Measurements from ENCODE around the gene REV3L. TPM values are rescaled to one million over a fixed set of nuclear protein-coding genes. Genes with fewer than 3 reads are reported as not detected.

The REV3L gene
- total and polyA plus RNA-seq, 2 donors (not counting 3 experiments of a cell fraction or from before 2014, with no cell fraction given), result 6.0 to 22.7 TPM

- ChIA-PET POLR2A (interaction anchor here (0.9 to 1.5 kb wide), 2 partner anchors 219 to 224 kb away, joined by 3 to 6 read pairs; partner anchors contain the start of gene REV3L), CTCF (interaction anchor here (0.7 to 2.7 kb wide), 45 partner anchors 9 to 791 kb away, joined by 3 to 73 read pairs (median 4); partner anchors contain the start of genes GTF3C6, REV3L and TRAF3IP2)
- H3K27ac ChIP-seq (ENCODE audit: insufficient read depth, low read depth, low read length), result peak overlapping the region; percentile 55
- H3K9me3 ChIP-seq (replicated peaks; ENCODE audit: control insufficient read depth, insufficient read depth, low read length), result no peaks in the 10 kb centered on the region
- intact Hi-C loops (cut with micrococcal nuclease) (loop anchor here (1.0 to 5.0 kb wide), 8 partner anchors 219 to 784 kb away; partner anchors contain the start of gene REV3L), dilution Hi-C loops (cut with MboI; ENCODE audit: extremely low pct_ligation_motif_present, low sequenced_read_pairs) (no loop called here)
- H3K4me1 ChIP-seq (ENCODE audit: control insufficient read depth, extremely low read depth, insufficient read depth, low read length), result peaks cover 11% of the 10 kb centered on the region
- peak overlapping the region; percentile 61 for H2AFZ ChIP-seq (ENCODE audit: low read depth, low read length)
- DNase-seq (ENCODE audit: low read depth, low spot score) (peak; percentile 99), FAIRE-seq (peak; percentile 96)
- peaks cover 11% of the 10 kb centered on the region for H3K79me2 ChIP-seq (ENCODE audit: control insufficient read depth, insufficient read depth, low read length)
- H3K36me3 ChIP-seq (ENCODE audit: control insufficient read depth in 2 of 2, extremely low read depth in 1 of 2, insufficient read depth in 2 of 2, low read length in 2 of 2), result no peaks in the 10 kb centered on the region
- TSS peak; percentile 60 for BruUV-seq (replicated peaks)
- H3K4me3 ChIP-seq (replicated peaks in 1 of 3; ENCODE audit: insufficient read depth in 1 of 3, low read depth in 1 of 3, low read length in 3 of 3), result peak overlapping the region; percentile 41 to 68 (median 47)
- H3K9ac ChIP-seq (replicated peaks; ENCODE audit: extremely low read depth, insufficient read depth, low read length), result peak overlapping the region; percentile 86
- TF ChIP-seq MAX (IDR thresholded peaks at IDR 0.05; ENCODE audit: insufficient read depth, insufficient read length) (peak; percentile 100), JUN (IDR thresholded peaks at IDR 0.05; ENCODE audit: borderline replicate concordance, insufficient read depth, insufficient read length, low read depth) (no peak), POLR2A (IDR thresholded peaks at IDR 0.05; ENCODE audit: low read depth, low read length) (peak; percentile 81), FOS (IDR thresholded peaks at IDR 0.05; ENCODE audit: borderline replicate concordance, insufficient read depth, low read length) (no peak), POLR2AphosphoS5 (IDR thresholded peaks at IDR 0.05; ENCODE audit: insufficient read depth, low read depth, low read length) (peak; percentile 78), EZH2 (IDR thresholded peaks at IDR 0.05; ENCODE audit: borderline replicate concordance, low read depth, low read length, severe bottlenecking) (no peak), CTCF (IDR thresholded peaks at IDR 0.05; ENCODE audit: extremely low read depth in 1 of 2, insufficient read depth in 1 of 2, low read depth in 1 of 2, low read length in 2 of 2) (peak; percentile 89 to 98), MYC (IDR thresholded peaks at IDR 0.05; ENCODE audit: low read depth, low read length) (no peak), GATA2 (IDR thresholded peaks at IDR 0.05; ENCODE audit: insufficient read depth, insufficient read length, low read depth, low read length) (peak; percentile 45)
- H4K20me1 ChIP-seq (replicated peaks; ENCODE audit: control insufficient read depth, extremely low read depth, insufficient read depth, low read length), result no peaks in the 10 kb centered on the region
- H3K9me1 ChIP-seq (replicated peaks; ENCODE audit: control insufficient read depth, extremely low read depth, insufficient read depth, low read length), result no peaks in the 10 kb centered on the region
- peak overlapping the region; percentile 76 for H3K4me2 ChIP-seq (ENCODE audit: insufficient read depth, low read length)
- H3K27me3 ChIP-seq (ENCODE audit: control insufficient read depth in 2 of 2, insufficient read depth in 2 of 2, low read length in 2 of 2), result peaks cover 11 to 25% of the 10 kb centered on the region in 2 experiments
Observed at GRCh38 chr6:111259089-111259831, 223.8 kb downstream of the REV3L start.

Data from endothelial cell of umbilical vein (primary cell).